Activated T-helper 9 cell treated with anti-CD3 and anti-CD28 coated beads, Interleukin-2, amount 50 U/mL, for 16 hours (primary cell): Measurements from ENCODE around the gene PATE1.

Experiments used
- DNase-seq: peaks from one replicate; pipeline ENCODE4 v3.0.0-alpha.2; 2020; ENCODE audit warnings: low read depth

The PATE1 gene

GRCh38 chr11:125790825-125791224 is 44.7 kb downstream of the PATE1 start:
- no peak for DNase-seq

- no peak for DNase-seq
Measured at GRCh38 chr11:125797641-125798040, 51.6 kb downstream of the PATE1 start.
